ENCODE results near the gene PPP1R15B. TPM values are rescaled to one million over a fixed set of nuclear protein-coding genes. Genes with fewer than 3 reads are reported as not detected.

Gene PPP1R15B
- total RNA-seq, 2 donors from 2014 or later = 63.9 to 71.6 TPM

GRCh38 chr1:204363335-204364114, 48.1 kb downstream of the PPP1R15B start:
- peak; percentile 86 for ATAC-seq (replicated peaks)
- Mint-ChIP-seq H3K36me3 (ENCODE audit: low read depth) (no peaks in the 10 kb centered on the region), H3K9me3 (no peaks in the 10 kb centered on the region), H3K4me3 (peak overlapping the region; percentile 69), H3K27me3 (peaks cover 8% of the 10 kb centered on the region), H3K27ac (peak overlapping the region; percentile 79), H3K4me1 (peaks cover 12% of the 10 kb centered on the region)

- Mint-ChIP-seq H3K4me1 (peaks cover 12% of the 10 kb centered on the region), H3K9me3 (no peaks in the 10 kb centered on the region), H3K27ac (peak overlapping the region; percentile 79), H3K36me3 (ENCODE audit: low read depth) (no peaks in the 10 kb centered on the region), H3K27me3 (peaks cover 8% of the 10 kb centered on the region), H3K4me3 (peak overlapping the region; percentile 69)
- ATAC-seq (replicated peaks) = no peak
These were observed 48.7 kb downstream of the PPP1R15B start for GRCh38 chr1:204362984-204363334.

GRCh38 chr1:204361781-204362180, 49.8 kb downstream of the PPP1R15B start:
- H3K36me3 Mint-ChIP-seq (ENCODE audit: low read depth) = no peaks in the 10 kb centered on the region
- peaks cover 12% of the 10 kb centered on the region for H3K4me1 Mint-ChIP-seq
- H3K27ac Mint-ChIP-seq = peak overlapping the region; percentile 79
- ATAC-seq (replicated peaks) = no peak
- H3K4me3 Mint-ChIP-seq = no peak overlapping the region
- H3K27me3 Mint-ChIP-seq = peaks cover 15% of the 10 kb centered on the region
- no peaks in the 10 kb centered on the region for H3K9me3 Mint-ChIP-seq

DNA sequence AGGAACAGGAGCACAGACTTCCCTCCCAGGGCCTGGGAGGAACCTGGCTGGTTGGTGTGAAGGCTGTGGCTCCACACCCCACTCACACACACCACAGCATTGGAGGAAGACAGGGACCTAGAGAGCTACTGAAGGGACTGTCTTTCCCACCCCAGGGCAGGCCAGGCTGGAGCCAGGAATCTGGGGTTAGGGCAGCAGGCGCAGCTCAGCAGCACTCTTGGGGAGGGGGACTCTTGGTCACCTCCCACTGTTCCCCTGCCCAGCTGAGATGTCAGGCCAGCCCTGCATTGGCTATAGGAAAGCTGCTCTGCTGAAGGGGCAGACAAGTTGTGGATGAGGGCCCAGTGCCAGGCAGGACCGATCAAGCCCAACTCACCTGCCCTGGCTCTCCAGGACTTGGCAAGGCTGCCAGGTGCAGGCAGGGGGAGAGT, 50.3 kb downstream of the PPP1R15B start:
- Mint-ChIP-seq H3K9me3 (no peaks in the 10 kb centered on the region), H3K4me1 (peaks cover 12% of the 10 kb centered on the region), H3K27me3 (peaks cover 15% of the 10 kb centered on the region), H3K27ac (peak overlapping the region; percentile 79), H3K36me3 (ENCODE audit: low read depth) (no peaks in the 10 kb centered on the region), H3K4me3 (no peak overlapping the region)
- ATAC-seq (replicated peaks) = no peak

DNA sequence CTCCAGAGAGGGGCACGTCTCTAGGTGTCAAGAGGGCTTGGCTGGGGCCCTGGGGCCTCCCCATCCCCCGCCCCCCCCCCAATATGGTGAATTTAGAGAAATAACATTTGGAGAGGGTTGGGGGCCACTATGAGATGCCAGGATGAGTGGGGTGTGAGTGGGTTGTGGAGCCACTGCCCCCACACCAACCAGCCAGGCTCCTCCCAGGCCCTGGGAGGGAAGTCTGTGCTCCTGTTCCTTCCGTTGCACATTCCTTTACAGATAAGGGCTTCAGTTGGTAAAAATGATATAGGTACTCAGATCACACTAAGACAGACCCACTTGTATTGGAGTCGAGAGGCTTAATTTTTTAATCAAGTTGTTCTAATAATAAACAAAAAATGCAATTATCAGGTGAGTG, 51.3 kb downstream of the PPP1R15B start:
- Mint-ChIP-seq H3K4me1 (peaks cover 8% of the 10 kb centered on the region), H3K27me3 (peaks cover 12% of the 10 kb centered on the region), H3K9me3 (no peaks in the 10 kb centered on the region), H3K36me3 (ENCODE audit: low read depth) (no peaks in the 10 kb centered on the region), H3K27ac (no peak overlapping the region), H3K4me3 (no peak overlapping the region)
- no peak for ATAC-seq (replicated peaks)

GRCh38 chr1:204359474-204360255, 52.0 kb downstream of the PPP1R15B start, which contains the start of gene PLEKHA6:
Gene PLEKHA6, minus strand, starts transcription at chr1:204359929. Its CDS starts 86,202 bp downstream, at chr1:204273727.
- no peak for ATAC-seq (replicated peaks)
- Mint-ChIP-seq H3K4me3 (no peak within 1 kb of the TSS), H3K27ac (no peak within 1 kb of the TSS), H3K9me3 (no peaks in the 10 kb centered on the region), H3K27me3 (peaks cover 12% of the 10 kb centered on the region), H3K36me3 (ENCODE audit: low read depth) (no peaks in the 10 kb centered on the region), H3K4me1 (peaks cover 8% of the 10 kb centered on the region)

DNA sequence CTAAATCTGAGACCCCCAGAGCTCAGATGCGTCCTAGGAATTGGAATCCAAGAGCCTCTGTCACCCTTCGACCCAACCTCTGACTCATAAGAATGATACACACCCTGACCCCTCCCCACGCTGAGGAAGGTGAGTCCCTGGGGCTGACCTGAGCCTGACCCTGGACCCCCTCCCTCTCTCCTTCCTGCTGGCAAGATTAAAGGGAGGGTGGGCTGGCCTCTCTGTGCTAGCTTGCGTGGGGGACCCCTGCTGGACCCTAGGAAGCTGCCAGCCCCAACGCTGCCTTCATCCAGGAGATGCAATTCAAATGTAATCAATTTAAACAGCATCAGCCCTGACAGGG, 52.5 kb downstream of the PPP1R15B start:
- H3K27me3 Mint-ChIP-seq = peaks cover 12% of the 10 kb centered on the region
- peaks cover 6% of the 10 kb centered on the region for H3K4me1 Mint-ChIP-seq
- no peak for ATAC-seq (replicated peaks)
- no peak overlapping the region for H3K4me3 Mint-ChIP-seq
- H3K9me3 Mint-ChIP-seq = no peaks in the 10 kb centered on the region
- H3K36me3 Mint-ChIP-seq (ENCODE audit: low read depth) = no peaks in the 10 kb centered on the region
- H3K27ac Mint-ChIP-seq = no peak overlapping the region

- H3K4me3 Mint-ChIP-seq = no peak overlapping the region
- no peak overlapping the region for H3K27ac Mint-ChIP-seq
- H3K9me3 Mint-ChIP-seq = no peaks in the 10 kb centered on the region
- H3K4me1 Mint-ChIP-seq = peaks cover 1% of the 10 kb centered on the region
- no peak for ATAC-seq (replicated peaks)
- peaks cover 12% of the 10 kb centered on the region for H3K27me3 Mint-ChIP-seq
- H3K36me3 Mint-ChIP-seq (ENCODE audit: low read depth) = no peaks in the 10 kb centered on the region
These were observed 53.0 kb downstream of the PPP1R15B start for GRCh38 chr1:204358605-204359004.

DNA sequence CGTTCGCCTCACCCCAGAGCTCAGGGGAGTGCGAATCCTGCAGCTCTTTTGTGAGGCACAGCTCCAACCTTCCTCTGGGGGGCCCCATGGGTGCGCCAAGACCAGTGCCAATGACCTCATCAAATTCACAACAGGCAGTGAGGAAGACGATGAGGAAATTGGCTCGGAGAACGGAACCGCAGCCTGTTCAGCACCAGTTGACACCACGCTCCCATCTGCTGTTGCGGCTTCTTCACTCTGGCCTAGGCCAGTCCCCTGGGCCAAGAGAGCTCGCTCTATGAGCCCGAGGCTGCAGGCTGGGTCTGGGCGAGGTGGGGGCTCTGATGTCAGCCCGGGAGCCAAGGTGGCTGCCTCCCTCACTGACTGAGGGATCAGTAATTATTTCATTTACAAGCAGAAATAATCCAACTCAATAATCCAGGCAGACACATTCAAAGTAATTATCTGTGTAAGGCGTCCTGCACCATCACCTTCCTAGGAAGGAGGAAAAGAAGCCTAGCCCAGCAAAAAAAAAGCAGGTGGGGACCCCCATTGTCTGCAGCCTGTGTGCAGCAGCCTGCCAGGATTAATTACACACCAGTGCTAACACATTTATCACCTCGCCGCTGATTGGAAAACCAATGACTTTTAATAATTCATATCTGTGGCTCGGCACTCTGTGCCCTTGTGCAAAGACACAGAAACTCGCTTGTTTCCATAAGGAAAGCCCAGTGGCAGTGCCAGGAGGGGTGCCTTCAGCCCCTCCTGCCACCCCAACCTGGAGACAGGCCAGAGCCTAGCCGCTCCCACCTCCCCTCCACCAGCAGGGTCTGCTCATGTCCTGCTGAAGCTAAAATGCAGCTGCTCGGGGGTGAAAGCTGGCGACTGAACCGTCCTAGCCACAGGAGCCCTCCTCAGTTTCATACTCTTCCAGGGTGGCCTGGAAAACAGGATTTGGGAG, 53.8 kb downstream of the PPP1R15B start:
- Mint-ChIP-seq H3K4me3 (no peak overlapping the region), H3K9me3 (no peaks in the 10 kb centered on the region), H3K27me3 (peaks cover 12% of the 10 kb centered on the region), H3K36me3 (ENCODE audit: low read depth) (no peaks in the 10 kb centered on the region), H3K27ac (no peak overlapping the region), H3K4me1 (no peaks in the 10 kb centered on the region)
- ATAC-seq (replicated peaks) = no peak

GRCh38 chr1:204356997-204357396, 54.6 kb downstream of the PPP1R15B start:
- ATAC-seq (replicated peaks) = no peak
- H3K4me3 Mint-ChIP-seq = no peak overlapping the region
- no peaks in the 10 kb centered on the region for H3K9me3 Mint-ChIP-seq
- H3K36me3 Mint-ChIP-seq (ENCODE audit: low read depth) = no peaks in the 10 kb centered on the region
- H3K4me1 Mint-ChIP-seq = no peaks in the 10 kb centered on the region
- no peak overlapping the region for H3K27ac Mint-ChIP-seq
- peaks cover 12% of the 10 kb centered on the region for H3K27me3 Mint-ChIP-seq

- no peak overlapping the region for H3K27ac Mint-ChIP-seq
- H3K9me3 Mint-ChIP-seq = no peaks in the 10 kb centered on the region
- H3K27me3 Mint-ChIP-seq = peaks cover 12% of the 10 kb centered on the region
- no peak overlapping the region for H3K4me3 Mint-ChIP-seq
- H3K36me3 Mint-ChIP-seq (ENCODE audit: low read depth) = no peaks in the 10 kb centered on the region
- H3K4me1 Mint-ChIP-seq = no peaks in the 10 kb centered on the region
- ATAC-seq (replicated peaks) = no peak
These were observed 55.7 kb downstream of the PPP1R15B start for GRCh38 chr1:204355913-204356312.

GRCh38 chr1:204354579-204354978, 57.0 kb downstream of the PPP1R15B start:
- Mint-ChIP-seq H3K9me3 (no peaks in the 10 kb centered on the region), H3K27ac (no peak overlapping the region), H3K36me3 (ENCODE audit: low read depth) (no peaks in the 10 kb centered on the region), H3K4me1 (no peaks in the 10 kb centered on the region), H3K27me3 (peaks cover 12% of the 10 kb centered on the region), H3K4me3 (no peak overlapping the region)
- peak; percentile 37 for ATAC-seq (replicated peaks)

All from activated T-helper 17 cell treated with anti-CD3 and anti-CD28 coated beads, Interleukin-2, amount 50 U/mL, for 72 hours (primary cell).